ENCODE measurements around the gene ELMO3. TPM values are rescaled to one million over a fixed set of nuclear protein-coding genes. Genes with fewer than 3 reads are reported as not detected.

The ELMO3 gene
- total RNA-seq, 2 experiments from 2014 or later, result 7.6 to 7.8 TPM

- no peak for DNase-seq (ENCODE audit: low spot score)
Measured at GRCh38 chr16:67195676-67196075, 3.3 kb upstream of the ELMO3 start.

GRCh38 chr16:67196881-67197280 is 2.0 kb upstream of the ELMO3 start:
- no peak overlapping the region for H3K4me2 ChIP-seq (ENCODE audit: low read length)
- no TSS peak for BruUV-seq (replicated peaks)

More at GRCh38 chr16:67195676-67196075, 3.3 kb upstream of the ELMO3 start:
- Histone ChIP-seq H4K20me1 (ENCODE audit: insufficient read depth, low read length) (peaks cover 9% of the 10 kb centered on the region; the same call in 1 of the 2 replicates), H3K36me3 (ENCODE audit: insufficient read depth, low read length) (peaks cover 83% of the 10 kb centered on the region), H3K4me1 (ENCODE audit: insufficient read depth, low read length, poor library complexity, severe bottlenecking) (peaks cover 19% of the 10 kb centered on the region), H2AFZ (ENCODE audit: low read length) (no peak overlapping the region), H3K9me2 (ENCODE audit: insufficient read depth, low read length) (no peaks in the 10 kb centered on the region), H3K27ac (ENCODE audit: low read depth, low read length, poor library complexity, severe bottlenecking) (no peak overlapping the region), H3K79me2 (ENCODE audit: insufficient read depth, low read depth, low read length) (peaks cover 22% of the 10 kb centered on the region), H3K4me3 (ENCODE audit: low read depth, low read length, poor library complexity, severe bottlenecking) (no peak overlapping the region), H3K9me3 (ENCODE audit: low read length) (no peaks in the 10 kb centered on the region), H3K4me2 (ENCODE audit: low read length) (no peak overlapping the region)
- POLR2A ChIA-PET, result interaction anchor here (0.7 to 1.1 kb wide), 2 partner anchors 31 to 100 kb away, joined by 3 read pairs; no protein-coding TSS in a partner anchor
- CTCF ChIA-PET (ENCODE audit: unreplicated experiment), result no interaction called here
- no TSS peak for BruUV-seq (replicated peaks)
- intact Hi-C loops (cut with micrococcal nuclease; ENCODE audit: unreplicated experiment), result no loop called here
- TF ChIP-seq CTCF (conservative IDR thresholded peaks at IDR 0.05; ENCODE audit: low read length), result no peak
- TF ChIP-seq EZH2phosphoT487 (IDR thresholded peaks at IDR 0.05; ENCODE audit: borderline replicate concordance, low read depth, low read length), result no peak

More at GRCh38 chr16:67196881-67197280, 2.0 kb upstream of the ELMO3 start:
- Histone ChIP-seq H3K36me3 (ENCODE audit: insufficient read depth, low read length) (peaks cover 93% of the 10 kb centered on the region), H3K9me3 (ENCODE audit: low read length) (no peaks in the 10 kb centered on the region), H3K27ac (ENCODE audit: low read depth, low read length, poor library complexity, severe bottlenecking) (no peak overlapping the region), H3K4me1 (ENCODE audit: insufficient read depth, low read length, poor library complexity, severe bottlenecking) (peaks cover 13% of the 10 kb centered on the region), H3K4me3 (ENCODE audit: low read depth, low read length, poor library complexity, severe bottlenecking) (no peak overlapping the region), H2AFZ (ENCODE audit: low read length) (no peak overlapping the region), H4K20me1 (ENCODE audit: insufficient read depth, low read length) (peaks cover 9% of the 10 kb centered on the region; the same call in 1 of the 2 replicates), H3K79me2 (ENCODE audit: insufficient read depth, low read depth, low read length) (peaks cover 22% of the 10 kb centered on the region), H3K9me2 (ENCODE audit: insufficient read depth, low read length) (no peaks in the 10 kb centered on the region)
- DNase-seq (ENCODE audit: low spot score), result no peak
- TF ChIP-seq CTCF (conservative IDR thresholded peaks at IDR 0.05; ENCODE audit: low read length) (no peak), EZH2phosphoT487 (IDR thresholded peaks at IDR 0.05; ENCODE audit: borderline replicate concordance, low read depth, low read length) (no peak)
- ChIA-PET POLR2A (interaction anchor here (0.6 kb wide), 1 partner anchor 35 kb away, joined by 12 read pairs; no protein-coding TSS in a partner anchor), CTCF (ENCODE audit: unreplicated experiment) (interaction anchor here (0.5 kb wide), 1 partner anchor 223 kb away, joined by 7 read pairs; no protein-coding TSS in a partner anchor)
- intact Hi-C loops (cut with micrococcal nuclease; ENCODE audit: unreplicated experiment), result no loop called here
